Vagina (tissue), 2 donors: Measurements from ENCODE around the gene LRG1. TPM values are rescaled to one million over a fixed set of nuclear protein-coding genes. Genes with fewer than 3 reads are reported as not detected.

ENCODE experiments used
- DNase-seq, 2 donors: peaks; one replicate each; pipeline ENCODE4 v3.0.0-alpha.2; 2017; ENCODE audit errors: extremely low spot score in 2 of 2
- H3K27ac ChIP-seq: fragments of 200-600 bp; sonication (generic); one replicate; pipeline ENCODE4 v1.5.1; 2019
- H3K27me3 ChIP-seq: fragments of 200-600 bp; sonication (generic); one replicate; pipeline ENCODE4 v1.5.1; 2019
- H3K36me3 ChIP-seq, 2 donors: fragments of 200-600 bp; sonication (generic); one replicate each; pipeline ENCODE4 v1.5.1; 2017 to 2019
- H3K4me1 ChIP-seq: fragments of 200-600 bp; sonication (generic); one replicate; pipeline ENCODE4 v1.5.1; 2019
- H3K4me3 ChIP-seq, 2 donors: fragments of 200-600 bp; sonication (generic); 1 replicate in 1 of 2; 2 replicates in 1 of 2; pipeline ENCODE4 v1.5.1; 2016 to 2019
- H3K9me3 ChIP-seq: fragments of 200-600 bp; sonication (generic); one replicate; pipeline ENCODE4 v1.5.1; 2019
- CTCF ChIP-seq, 3 experiments: fragments of 450-650 bp in 2 of 3; fragments of 200-600 bp in 1 of 3; sonication (generic) in 1 of 3; IDR thresholded peaks; one replicate each; pipeline ENCODE4 v1.5.1; 2017 to 2019; ENCODE audit warnings: antibody characterized with exemption in 3 of 3, mild to moderate bottlenecking in 2 of 3, moderate library complexity in 2 of 3
- POLR2A ChIP-seq, 2 donors: fragments of 450-650 bp; IDR thresholded peaks; one replicate each; pipeline ENCODE4 v1.6.1; 2017; ENCODE audit warnings: antibody characterized with exemption in 2 of 2, mild to moderate bottlenecking in 2 of 2, moderate library complexity in 2 of 2
- POLR2AphosphoS5 ChIP-seq, 2 donors: sonication (generic); formaldehyde crosslinking; IDR thresholded peaks; one replicate each; pipeline ENCODE4 v1.9.0; 2017; ENCODE audit warnings: antibody characterized with exemption in 2 of 2, mild to moderate bottlenecking in 2 of 2, low read depth in 1 of 2; ENCODE audit not compliant: insufficient read depth in 1 of 2
- intact Hi-C: fragments of 100-400 bp; cut with DNase I; formaldehyde crosslinking; loops from one replicate; pipeline ENCODE4 v1.15.1; 2023
- total RNA-seq: library from RNA; depleted of rRNA; stranded (reverse); fragments of >200 nt; gene quantifications from one replicate; pipeline ENCODE4 v1.2.3, GENCODE V29; 2016

The LRG1 gene
- total RNA-seq: 6.9 TPM

- Histone ChIP-seq H3K4me3 (no peak within 1 kb of the TSS), H3K36me3 (no peaks in the 10 kb centered on the region), H3K27me3 (no peaks in the 10 kb centered on the region), H3K4me1 (peaks cover 9% of the 10 kb centered on the region), H3K27ac (no peak within 1 kb of the TSS), H3K9me3 (no peaks in the 10 kb centered on the region)
- TF ChIP-seq CTCF (IDR thresholded peaks at IDR 0.05) (no peak), POLR2AphosphoS5 (IDR thresholded peaks at IDR 0.05; ENCODE audit: insufficient read depth in 1 of 2, low read depth in 1 of 2) (peak in 1 of 2 donors; percentile 27)
- no peak for DNase-seq
- intact Hi-C loops: no loop called here
These were observed at the start of gene LRG1 for GRCh38 chr19:4539693-4540581. Gene LRG1 (minus strand): TSS chr19:4540036. CDS start chr19:4540013, 23 bp downstream.

- intact Hi-C loops: no loop called here
These were observed 48.5 kb upstream of the LRG1 start for GRCh38 chr19:4588291-4588761.

GRCh38 chr19:4587527-4587926 is 47.7 kb upstream of the LRG1 start:
- DNase-seq: no peak
- Histone ChIP-seq H3K27ac (no peak overlapping the region), H3K9me3 (no peaks in the 10 kb centered on the region), H3K36me3 (no peaks in the 10 kb centered on the region), H3K4me1 (peaks cover 16% of the 10 kb centered on the region), H3K27me3 (no peaks in the 10 kb centered on the region), H3K4me3 (no peak overlapping the region)
- TF ChIP-seq CTCF (IDR thresholded peaks at IDR 0.05) (no peak), POLR2AphosphoS5 (IDR thresholded peaks at IDR 0.05; ENCODE audit: insufficient read depth in 1 of 2, low read depth in 1 of 2) (no peak), POLR2A (IDR thresholded peaks at IDR 0.05) (no peak)
- intact Hi-C loops: no loop called here

More at GRCh38 chr19:4588291-4588761, 48.5 kb upstream of the LRG1 start:
- Histone ChIP-seq H3K27ac (no peak overlapping the region), H3K9me3 (no peaks in the 10 kb centered on the region), H3K36me3 (no peaks in the 10 kb centered on the region), H3K4me1 (peaks cover 16% of the 10 kb centered on the region), H3K27me3 (no peaks in the 10 kb centered on the region), H3K4me3 (no peak overlapping the region)
- TF ChIP-seq CTCF (IDR thresholded peaks at IDR 0.05): no peak
- TF ChIP-seq POLR2A (IDR thresholded peaks at IDR 0.05): no peak
- TF ChIP-seq POLR2AphosphoS5 (IDR thresholded peaks at IDR 0.05; ENCODE audit: insufficient read depth in 1 of 2, low read depth in 1 of 2): no peak
- no peak for DNase-seq

- Histone ChIP-seq H3K27me3 (no peaks in the 10 kb centered on the region), H3K36me3 (no peaks in the 10 kb centered on the region), H3K9me3 (no peaks in the 10 kb centered on the region), H3K27ac (no peak overlapping the region), H3K4me1 (peaks cover 16% of the 10 kb centered on the region), H3K4me3 (no peak overlapping the region)
- TF ChIP-seq POLR2AphosphoS5 (IDR thresholded peaks at IDR 0.05; ENCODE audit: insufficient read depth in 1 of 2, low read depth in 1 of 2) (no peak), CTCF (IDR thresholded peaks at IDR 0.05) (no peak), POLR2A (IDR thresholded peaks at IDR 0.05) (no peak)
- no peak for DNase-seq
- intact Hi-C loops: no loop called here
These were observed 46.9 kb upstream of the LRG1 start for GRCh38 chr19:4586691-4587090.

- Histone ChIP-seq H3K4me1 (peaks cover 16% of the 10 kb centered on the region), H3K4me3 (no peak overlapping the region), H3K9me3 (no peaks in the 10 kb centered on the region), H3K27me3 (no peaks in the 10 kb centered on the region), H3K27ac (no peak overlapping the region), H3K36me3 (no peaks in the 10 kb centered on the region)
- intact Hi-C loops: no loop called here
- TF ChIP-seq CTCF (IDR thresholded peaks at IDR 0.05) (no peak), POLR2AphosphoS5 (IDR thresholded peaks at IDR 0.05; ENCODE audit: insufficient read depth in 1 of 2, low read depth in 1 of 2) (no peak), POLR2A (IDR thresholded peaks at IDR 0.05) (no peak)
- DNase-seq: no peak
These were observed 46.4 kb upstream of the LRG1 start for GRCh38 chr19:4586245-4586644.
